Measurements from ENCODE around the gene CLDN7.
A peak's percentile ranks its signal among the peaks of the same experiment; 100 is the strongest.

CLDN7 gene

DNA sequence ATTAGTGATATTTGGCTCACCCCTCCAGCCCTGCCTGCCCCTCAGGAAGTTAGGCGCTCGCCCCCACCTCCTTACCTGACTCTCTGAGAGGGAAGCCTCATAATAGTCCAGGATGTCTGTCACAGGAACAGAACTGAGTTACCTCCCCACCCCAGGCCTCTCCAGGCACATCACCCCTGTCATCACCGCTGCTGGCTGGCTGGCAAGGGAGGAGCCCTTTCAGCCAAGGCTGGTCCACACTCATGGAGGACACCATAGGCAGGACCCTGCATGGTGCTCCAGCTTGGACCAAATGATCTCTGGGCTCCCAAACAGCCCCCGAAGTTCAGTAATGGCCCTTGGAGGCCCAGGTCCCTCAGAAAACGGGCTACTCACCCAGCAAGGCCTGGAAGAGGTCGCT is 44.1 kb downstream of the CLDN7 start:
- DNase-seq: no peak

- DNase-seq: peak; percentile 67
These were observed 44.9 kb downstream of the CLDN7 start for GRCh38 chr17:7217113-7217987.

GRCh38 chr17:7216242-7217112 is 45.8 kb downstream of the CLDN7 start:
- no peak for DNase-seq

GRCh38 chr17:7215652-7216180 is 46.6 kb downstream of the CLDN7 start:
- DNase-seq: no peak

- no peak for DNase-seq
These were observed 47.1 kb downstream of the CLDN7 start for GRCh38 chr17:7215136-7215638.

- DNase-seq: peak; percentile 98
These were observed 47.8 kb downstream of the CLDN7 start for GRCh38 chr17:7214300-7215135.

DNA sequence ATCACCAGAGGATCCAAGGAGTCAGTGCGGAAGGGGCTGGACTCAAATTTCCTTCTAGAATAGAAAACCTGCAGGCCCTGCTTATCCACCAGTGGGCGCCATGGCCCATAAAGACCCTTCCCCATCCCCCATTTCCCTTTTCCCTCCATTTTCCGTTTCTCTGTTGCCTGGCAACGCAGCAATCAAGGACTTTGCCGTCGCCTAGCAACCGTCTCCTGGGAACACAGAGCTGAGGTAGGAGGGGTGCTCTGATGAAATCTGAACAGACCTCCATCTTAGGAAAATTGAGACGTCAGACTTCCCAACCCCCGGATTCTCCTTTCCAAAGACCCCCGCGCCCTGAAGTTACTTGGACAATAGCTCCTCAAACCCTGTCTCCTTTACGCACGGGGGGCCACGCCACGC is 48.4 kb downstream of the CLDN7 start:
- DNase-seq: peak; percentile 74

GRCh38 chr17:7211491-7212273 is 50.6 kb downstream of the CLDN7 start:
- no peak for DNase-seq
